Rectal smooth muscle tissue (tissue), 1 donor: Measurements from ENCODE around the gene ESPN.
A peak's percentile ranks its signal among the peaks of the same experiment; 100 is the strongest.
"Not testable (repeated sequence)": the region's sequence is repeated elsewhere in the genome, so short reads cannot be mapped to it uniquely, and the experiment has no call there.

Experiments used
- H3K27ac ChIP-seq: one replicate; pipeline ENCODE4 v1.7.0; 2013; ENCODE audit warnings: low read depth, low read length, inconsistent platforms
- H3K27me3 ChIP-seq: one replicate; pipeline ENCODE4 v1.7.0; 2013; ENCODE audit warnings: low read length; ENCODE audit not compliant: control insufficient read depth, insufficient read depth
- H3K36me3 ChIP-seq: one replicate; pipeline ENCODE4 v1.7.0; 2013; ENCODE audit warnings: low read length; ENCODE audit not compliant: control insufficient read depth, insufficient read depth
- H3K4me1 ChIP-seq: one replicate; pipeline ENCODE4 v1.7.0; 2013; ENCODE audit warnings: low read length; ENCODE audit not compliant: control insufficient read depth, insufficient read depth
- H3K4me3 ChIP-seq: one replicate; pipeline ENCODE4 v1.7.0; 2013; ENCODE audit warnings: low read length
- H3K9ac ChIP-seq: one replicate; pipeline ENCODE4 v1.7.0; 2013; ENCODE audit warnings: low read length

Gene ESPN

DNA sequence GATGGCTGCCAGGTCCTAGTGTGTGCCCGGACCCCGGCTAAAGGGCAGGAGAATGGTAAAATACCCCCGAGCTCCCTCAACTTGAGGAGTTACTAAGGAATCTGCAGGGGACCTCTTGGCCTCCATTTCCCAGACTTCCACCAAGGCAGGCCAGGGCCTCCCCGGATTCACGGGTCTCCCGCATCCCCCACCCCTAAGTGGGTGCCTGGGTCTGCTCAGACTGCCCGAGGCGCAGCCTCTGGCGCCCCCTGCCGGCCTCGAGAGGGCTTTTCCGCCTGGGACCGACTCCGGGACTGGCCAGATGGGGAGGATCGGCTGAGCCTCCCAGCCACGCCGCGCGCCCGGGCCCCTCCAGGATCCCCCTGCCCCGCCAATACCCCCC lies 65.2 kb downstream of the ESPN start:
- peaks cover 4% of the 10 kb centered on the region for H3K27me3 ChIP-seq
- no peak overlapping the region for H3K27ac ChIP-seq
- H3K4me1 ChIP-seq = no peaks in the 10 kb centered on the region
- H3K9ac ChIP-seq = no peak overlapping the region
- H3K36me3 ChIP-seq = no peaks in the 10 kb centered on the region
- H3K4me3 ChIP-seq = peak overlapping the region; percentile 77

DNA sequence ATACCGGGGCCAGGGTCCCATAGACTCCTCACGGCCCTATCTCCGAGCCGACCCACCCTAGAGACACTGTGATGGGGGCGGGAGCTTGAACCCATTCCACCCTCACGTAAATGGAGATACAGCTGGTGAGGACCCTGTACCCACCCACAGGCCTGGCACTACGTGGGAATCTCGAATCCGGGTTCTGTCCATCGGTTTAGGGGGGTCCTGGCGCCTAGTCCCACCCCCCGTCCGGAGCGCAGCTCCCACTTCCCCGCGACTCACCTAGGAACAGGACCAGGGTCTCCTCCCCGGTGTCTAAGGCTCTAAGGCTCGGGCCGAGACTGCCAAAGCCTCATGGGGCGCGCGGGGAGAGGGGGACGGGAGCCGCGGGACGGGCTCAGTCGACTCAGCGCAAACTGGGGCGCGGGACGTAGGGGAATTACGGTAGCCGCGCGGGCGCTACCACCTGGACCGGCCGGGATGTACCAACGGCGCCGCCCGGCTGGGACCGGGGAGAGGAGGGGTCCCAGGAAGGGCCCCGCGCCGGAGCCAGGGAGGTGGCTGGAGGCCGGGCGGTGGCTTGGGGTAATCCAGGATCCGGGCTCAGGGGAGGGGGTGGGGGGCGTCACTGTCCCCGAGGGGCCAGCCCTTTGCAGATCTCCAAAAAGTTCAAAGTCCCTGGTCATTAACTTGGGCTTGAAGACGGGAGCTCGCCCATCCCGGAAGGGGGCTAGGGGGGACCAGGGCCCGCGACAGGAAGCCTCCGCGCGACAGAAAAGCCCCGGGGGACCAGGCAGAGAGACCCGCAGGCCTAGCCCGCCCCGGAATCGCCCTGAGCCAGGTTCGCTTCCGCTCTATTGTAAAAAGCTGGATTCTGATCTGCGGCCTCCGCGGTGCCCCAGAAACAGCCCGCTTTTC lies 65.9 kb downstream of the ESPN start:
- H3K36me3 ChIP-seq = no peaks in the 10 kb centered on the region
- H3K4me3 ChIP-seq = peak overlapping the region; percentile 77
- peaks cover 4% of the 10 kb centered on the region for H3K27me3 ChIP-seq
- no peaks in the 10 kb centered on the region for H3K4me1 ChIP-seq
- no peak overlapping the region for H3K9ac ChIP-seq
- no peak overlapping the region for H3K27ac ChIP-seq

DNA sequence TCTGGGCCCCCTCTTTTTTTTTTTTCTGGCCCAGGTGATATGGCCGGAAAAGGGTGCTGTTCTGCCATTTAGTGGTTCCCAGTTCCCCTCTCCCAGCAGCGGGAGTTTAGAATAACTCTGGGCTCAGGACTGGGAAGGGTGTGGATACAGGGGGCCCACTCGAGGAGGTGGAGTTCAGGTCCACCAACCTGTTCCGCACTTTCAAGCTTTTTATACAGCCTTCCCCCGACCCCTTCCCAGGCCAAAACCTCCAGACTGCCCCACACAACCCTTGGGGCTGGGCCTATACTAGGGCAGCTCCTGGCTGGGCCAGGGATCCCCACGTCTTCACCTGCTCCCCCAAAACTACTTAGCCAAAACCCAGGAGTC lies 66.5 kb downstream of the ESPN start:
- peaks cover under 1% of the 10 kb centered on the region for H3K27me3 ChIP-seq
- H3K4me3 ChIP-seq = peak overlapping the region; percentile 77
- no peak overlapping the region for H3K27ac ChIP-seq
- no peaks in the 10 kb centered on the region for H3K4me1 ChIP-seq
- no peak overlapping the region for H3K9ac ChIP-seq
- H3K36me3 ChIP-seq = no peaks in the 10 kb centered on the region

DNA sequence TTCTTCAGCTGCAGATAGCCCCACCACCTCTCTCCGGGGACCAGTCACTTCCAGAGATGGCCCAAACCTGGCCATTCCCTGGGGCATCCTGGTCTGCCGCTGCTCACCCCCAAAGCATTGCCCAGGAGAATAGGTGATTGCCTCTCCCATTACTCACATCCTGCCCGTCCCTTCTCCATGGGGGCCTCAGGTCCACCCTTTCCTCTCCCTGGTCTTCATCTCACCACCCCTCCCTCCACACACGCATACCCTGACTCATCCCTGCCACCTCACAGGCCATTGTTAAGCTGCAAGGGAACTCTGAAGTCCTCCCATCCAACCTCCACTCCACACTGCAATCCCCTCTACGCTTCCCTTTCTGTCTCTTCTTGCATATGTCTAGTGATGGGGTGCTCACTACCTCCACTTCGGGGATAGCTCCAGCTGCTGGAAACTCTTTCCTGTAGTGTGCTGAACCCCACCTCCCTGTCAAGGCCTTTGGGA lies 66.9 kb downstream of the ESPN start, which contains the start of gene PLEKHG5:
Gene PLEKHG5, minus strand, starts transcription at position 188 of the 483 bp plus-strand sequence. CDS start 14,096 bp downstream, outside the sequence.
- H3K27me3 ChIP-seq = no peaks in the 10 kb centered on the region
- H3K27ac ChIP-seq = no peak within 1 kb of the TSS
- H3K4me1 ChIP-seq = no peaks in the 10 kb centered on the region
- peak within 1 kb of the TSS; percentile 77 for H3K4me3 ChIP-seq
- no peak within 1 kb of the TSS for H3K9ac ChIP-seq
- no peaks in the 10 kb centered on the region for H3K36me3 ChIP-seq

DNA sequence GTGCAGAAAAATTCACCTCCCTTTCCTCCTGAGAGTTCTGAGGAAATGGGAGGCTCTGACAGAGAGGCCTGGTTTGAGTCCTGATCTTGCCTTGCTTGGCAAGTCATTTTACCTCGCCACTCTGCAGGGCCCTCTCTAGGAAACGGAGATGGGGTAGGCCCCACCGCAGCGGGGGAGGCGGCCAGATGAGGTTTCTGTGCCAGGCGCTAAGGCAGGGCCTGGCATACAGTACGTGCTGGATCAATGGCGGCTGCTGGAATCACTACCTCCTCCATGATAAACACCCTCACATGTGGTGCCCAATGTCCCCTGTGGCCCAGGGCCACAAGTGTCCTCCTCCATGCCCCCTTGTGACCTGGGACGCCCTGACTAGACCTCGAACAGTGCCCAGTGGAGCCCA lies 67.4 kb downstream of the ESPN start:
- no peaks in the 10 kb centered on the region for H3K36me3 ChIP-seq
- no peak overlapping the region for H3K9ac ChIP-seq
- no peak overlapping the region for H3K27ac ChIP-seq
- H3K27me3 ChIP-seq = no peaks in the 10 kb centered on the region
- H3K4me1 ChIP-seq = no peaks in the 10 kb centered on the region
- no peak overlapping the region for H3K4me3 ChIP-seq

DNA sequence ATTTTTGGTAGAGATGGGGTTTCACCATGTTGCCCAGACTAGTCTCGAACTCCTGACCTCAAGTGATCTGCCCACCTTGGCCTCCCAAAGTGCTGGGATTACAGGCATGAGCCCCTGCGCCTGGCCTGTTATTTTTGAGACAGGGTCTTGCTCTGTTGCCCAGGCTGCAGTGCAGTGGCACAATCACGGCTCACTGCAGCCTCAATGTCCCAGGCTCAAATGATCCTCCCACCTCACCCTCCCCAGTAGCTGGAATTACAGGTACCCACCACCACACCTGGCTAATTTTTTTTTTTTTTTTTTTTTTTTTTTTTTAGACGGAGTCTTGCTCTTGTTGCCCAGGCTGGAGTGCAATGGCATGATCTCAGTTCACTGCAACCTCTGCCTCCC lies 69.3 kb downstream of the ESPN start:
- H3K36me3 ChIP-seq, H3K27ac ChIP-seq, H3K27me3 ChIP-seq, H3K9ac ChIP-seq, H3K4me1 ChIP-seq, H3K4me3 ChIP-seq: not testable (repeated sequence)

DNA sequence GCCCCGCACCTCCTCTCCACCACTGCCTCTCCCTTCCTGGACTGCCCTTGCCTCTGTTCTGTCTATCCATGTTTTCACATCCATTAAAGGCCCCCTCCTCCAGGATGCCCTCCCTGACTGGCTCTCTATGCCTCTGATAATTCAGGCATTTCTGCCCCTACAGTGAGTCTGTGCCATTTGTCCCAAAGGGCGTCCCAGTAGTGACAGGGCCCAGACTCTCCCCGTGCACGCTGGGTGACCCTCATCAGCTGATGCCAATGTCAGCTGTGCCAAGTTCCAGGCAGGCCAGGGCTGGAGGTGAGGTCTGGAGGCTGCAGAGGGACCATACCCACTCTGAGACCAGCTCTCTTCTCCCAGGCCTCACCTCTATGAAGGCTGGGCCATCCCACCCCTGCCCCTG lies 70.1 kb downstream of the ESPN start:
- H3K27ac ChIP-seq = no peak overlapping the region

DNA sequence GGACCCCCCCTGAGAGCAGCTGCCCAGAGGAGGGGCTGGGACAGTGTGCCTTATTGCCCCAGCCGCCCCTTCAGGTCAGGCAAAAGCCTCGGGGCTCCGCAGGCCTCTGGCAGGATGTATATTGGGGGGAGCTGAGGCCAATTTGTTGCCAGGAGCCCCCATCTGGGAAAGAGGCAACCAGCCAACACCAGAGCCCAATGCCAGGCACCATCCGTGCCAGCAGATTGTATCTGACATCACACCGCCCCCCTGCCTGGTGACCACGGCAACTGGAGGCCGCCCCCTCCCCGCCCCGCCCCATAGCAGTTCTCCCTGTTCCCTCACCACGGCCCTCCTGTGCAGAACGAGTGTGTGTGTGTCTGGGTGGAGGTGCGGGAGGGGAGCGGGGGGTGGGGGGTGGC lies 70.5 kb downstream of the ESPN start:
- Histone ChIP-seq H3K36me3 (no peaks in the 10 kb centered on the region), H3K27me3 (no peaks in the 10 kb centered on the region), H3K27ac (no peak overlapping the region), H3K4me3 (no peak overlapping the region), H3K9ac (no peak overlapping the region), H3K4me1 (no peaks in the 10 kb centered on the region)

More for the DNA sequence above, 70.1 kb downstream of the ESPN start:
- Histone ChIP-seq H3K4me1 (no peaks in the 10 kb centered on the region), H3K4me3 (no peak overlapping the region), H3K9ac (no peak overlapping the region), H3K27me3 (no peaks in the 10 kb centered on the region), H3K36me3 (no peaks in the 10 kb centered on the region)

DNA sequence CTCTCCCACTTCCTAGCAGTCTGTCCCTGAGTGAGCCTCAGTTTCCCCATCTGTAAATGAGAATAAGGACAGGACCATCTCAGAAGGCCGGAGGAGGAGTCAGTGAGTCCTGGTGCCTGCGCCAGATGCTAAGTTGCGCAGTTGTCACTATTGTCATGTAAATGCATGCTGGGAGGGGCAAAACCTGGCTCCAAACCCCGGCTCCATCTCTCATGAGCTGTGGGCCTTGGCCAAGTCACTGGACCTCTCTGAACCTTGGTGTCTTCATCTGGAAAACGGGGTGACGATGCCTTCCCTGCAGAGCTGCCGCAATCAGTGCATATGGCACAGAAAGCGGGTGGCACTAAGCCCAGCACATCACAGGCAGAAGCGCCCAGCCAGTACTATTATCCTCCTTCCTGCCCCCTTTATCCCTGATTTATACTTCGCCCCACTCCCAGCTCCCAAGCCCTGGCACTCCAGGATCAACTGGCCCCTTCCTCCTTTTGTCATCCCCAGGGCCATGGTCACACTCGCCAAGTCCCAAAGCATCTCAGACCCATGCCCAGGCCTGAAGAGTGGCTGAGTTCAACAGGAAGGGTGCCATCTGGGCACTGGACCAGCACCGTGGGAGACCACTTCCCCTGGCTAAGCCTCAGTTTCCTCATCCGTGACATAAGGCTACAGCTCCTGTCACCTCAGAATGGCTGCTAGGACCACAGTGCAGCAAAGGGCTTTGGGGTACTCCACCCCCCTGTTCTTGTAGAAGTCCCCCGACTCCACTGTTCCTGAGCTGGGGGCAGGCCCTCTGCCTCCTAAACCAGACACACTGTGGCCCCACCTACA lies 71.2 kb downstream of the ESPN start:
- Histone ChIP-seq H3K9ac (no peak overlapping the region), H3K4me1 (no peaks in the 10 kb centered on the region), H3K27ac (no peak overlapping the region), H3K27me3 (no peaks in the 10 kb centered on the region), H3K4me3 (peak overlapping the region; percentile 3), H3K36me3 (no peaks in the 10 kb centered on the region)

DNA sequence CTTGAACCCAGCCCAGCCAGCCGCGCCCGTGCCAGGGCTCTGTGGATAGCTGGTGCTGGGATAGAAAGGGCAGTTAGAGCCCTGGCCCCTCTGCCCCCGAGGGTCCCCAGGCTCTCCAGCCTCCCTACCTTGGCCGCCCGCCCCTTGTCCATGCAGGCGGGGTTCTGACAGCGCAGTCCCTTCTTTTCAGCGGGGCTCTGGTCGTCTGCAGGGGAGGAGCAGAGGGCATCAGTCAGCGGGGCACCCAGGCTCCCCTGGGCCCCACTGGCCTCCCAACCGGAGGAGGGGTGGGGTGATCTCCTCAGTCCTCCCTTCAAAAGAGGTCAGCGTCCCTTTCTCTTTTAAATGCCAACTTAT lies 71.8 kb downstream of the ESPN start:
- Histone ChIP-seq H3K4me1 (no peaks in the 10 kb centered on the region), H3K27ac (no peak overlapping the region), H3K4me3 (no peak overlapping the region), H3K27me3 (peaks cover 2% of the 10 kb centered on the region), H3K9ac (no peak overlapping the region), H3K36me3 (no peaks in the 10 kb centered on the region)

DNA sequence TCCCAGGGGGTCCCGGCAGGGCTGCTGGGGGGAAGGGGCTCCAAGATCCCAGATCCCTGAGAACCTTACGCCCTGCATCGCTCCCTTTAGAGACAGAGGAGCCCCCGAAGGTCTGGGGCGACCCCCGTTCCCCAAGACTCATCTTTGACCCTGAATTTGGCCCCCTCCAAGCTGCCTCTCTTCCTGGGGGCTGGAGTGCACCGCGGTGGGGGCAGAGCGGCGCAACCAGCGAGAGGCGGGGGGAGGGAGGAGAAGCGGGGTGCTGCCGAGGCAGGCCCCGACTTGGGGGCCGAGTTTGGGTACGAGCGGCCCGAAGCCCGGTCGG lies 72.3 kb downstream of the ESPN start:
- H3K27me3 ChIP-seq = peaks cover 2% of the 10 kb centered on the region
- H3K4me3 ChIP-seq = peak overlapping the region; percentile 44
- no peaks in the 10 kb centered on the region for H3K36me3 ChIP-seq
- H3K4me1 ChIP-seq = no peaks in the 10 kb centered on the region
- no peak overlapping the region for H3K27ac ChIP-seq
- H3K9ac ChIP-seq = no peak overlapping the region

DNA sequence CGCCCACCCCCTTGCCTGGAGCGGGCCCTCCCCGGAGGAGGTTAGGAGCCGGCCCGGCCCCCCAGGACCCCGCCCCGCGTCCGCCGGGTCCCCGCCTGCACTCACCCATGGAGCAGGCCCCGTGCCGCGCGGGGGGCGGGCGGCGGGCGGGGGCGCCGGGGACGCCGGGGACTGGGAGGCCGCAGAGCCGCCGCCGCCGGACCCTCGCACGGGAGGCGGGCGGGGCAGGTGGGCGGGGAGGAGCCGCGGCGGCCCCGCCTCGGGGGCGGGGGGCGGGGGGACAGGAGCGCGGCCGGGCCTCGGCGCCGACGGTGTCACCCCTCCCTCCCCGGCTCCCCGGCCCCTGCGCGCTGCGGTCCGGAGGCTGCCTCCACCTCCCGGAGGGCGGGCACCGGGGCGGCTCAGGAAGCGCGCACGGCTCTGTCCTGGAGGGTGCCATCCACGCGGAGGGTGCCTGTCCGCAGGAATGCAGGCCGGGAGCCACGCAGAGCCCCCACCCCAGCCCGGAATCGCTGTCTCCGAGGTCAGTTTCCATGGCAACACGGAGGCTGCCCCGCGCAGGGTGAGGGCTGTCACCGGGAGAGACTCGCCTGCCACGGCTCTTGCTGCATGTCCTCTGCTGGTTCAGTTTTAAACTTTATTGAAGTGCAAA lies 72.8 kb downstream of the ESPN start:
- Histone ChIP-seq H3K27ac (no peak overlapping the region), H3K9ac (no peak overlapping the region), H3K4me1 (no peaks in the 10 kb centered on the region)

More for the DNA sequence above, 72.8 kb downstream of the ESPN start:
- Histone ChIP-seq H3K27me3 (peaks cover 2% of the 10 kb centered on the region), H3K36me3 (no peaks in the 10 kb centered on the region), H3K4me3 (peak overlapping the region; percentile 59)
